Loucy (cell line): ENCODE measurements around the gene NFASC.

Source experiments
- H2AFZ ChIP-seq: fragments of 200-600 bp; sonication (generic); 2 replicates; pipeline ENCODE4 v1.6.0; 2016; ENCODE audit warnings: antibody characterized with exemption, mild to moderate bottlenecking, low read length, moderate library complexity
- H3F3A ChIP-seq: fragments of 200-600 bp; 2 replicates; pipeline ENCODE4 v1.6.0; 2016; ENCODE audit warnings: antibody characterized with exemption, low read depth, mild to moderate bottlenecking
- H3K27me3 ChIP-seq: fragments of 200-600 bp; sonication (generic); 2 replicates; pipeline ENCODE4 v1.6.1; 2014; ENCODE audit warnings: low read length, mild to moderate bottlenecking; ENCODE audit not compliant: insufficient read depth, poor library complexity, severe bottlenecking
- H3K36me3 ChIP-seq: fragments of 200-600 bp; sonication (generic); 2 replicates; pipeline ENCODE4 v1.6.1; 2016; ENCODE audit warnings: low read length; ENCODE audit not compliant: insufficient read depth
- H3K4me1 ChIP-seq: fragments of 200-600 bp; sonication (generic); 2 replicates; pipeline ENCODE4 v1.5.1; 2014; ENCODE audit warnings: low read length, mild to moderate bottlenecking; ENCODE audit not compliant: insufficient read depth, poor library complexity, severe bottlenecking
- H3K4me2 ChIP-seq: fragments of 200-600 bp; sonication (generic); 2 replicates; pipeline ENCODE4 v1.6.0; 2014; ENCODE audit warnings: antibody characterized with exemption, low read length, low read depth, mild to moderate bottlenecking; ENCODE audit not compliant: poor library complexity, severe bottlenecking
- H3K4me3 ChIP-seq: fragments of 200-600 bp; sonication (generic); 2 replicates; pipeline ENCODE4 v1.5.1; 2014; ENCODE audit warnings: low read length, mild to moderate bottlenecking, mixed read lengths; ENCODE audit not compliant: poor library complexity, severe bottlenecking
- H3K79me2 ChIP-seq: fragments of 200-600 bp; sonication (generic); 2 replicates; pipeline ENCODE4 v1.6.1; 2014; ENCODE audit warnings: low read length; ENCODE audit not compliant: insufficient read depth
- H3K9ac ChIP-seq: fragments of 200-600 bp; sonication (generic); 2 replicates; pipeline ENCODE4 v1.6.0; 2014; ENCODE audit warnings: mild to moderate bottlenecking, low read depth, low read length, moderate library complexity; ENCODE audit not compliant: poor library complexity, severe bottlenecking
- H3K9me2 ChIP-seq: fragments of 200-600 bp; sonication (generic); replicated peaks from 2 replicates; pipeline ENCODE4 v1.6.1; 2016; ENCODE audit warnings: low read depth, low read length, mixed read lengths
- H3K9me3 ChIP-seq: fragments of 200-600 bp; sonication (generic); 2 replicates; pipeline ENCODE4 v1.6.1; 2014; ENCODE audit warnings: mild to moderate bottlenecking, antibody characterized with exemption, low read length, low read depth; ENCODE audit not compliant: insufficient read depth
- H4K20me1 ChIP-seq: fragments of 200-600 bp; sonication (generic); 2 replicates; pipeline ENCODE4 v1.6.0; 2014; ENCODE audit warnings: antibody characterized with exemption, low read length, mild to moderate bottlenecking; ENCODE audit not compliant: insufficient read depth, poor library complexity, severe bottlenecking
- EZH2phosphoT487 ChIP-seq: fragments of 200-600 bp; IDR thresholded peaks from 2 replicates; pipeline ENCODE4 v1.6.1; 2018; ENCODE audit warnings: antibody characterized with exemption, mild to moderate bottlenecking, moderate library complexity, borderline replicate concordance
- TF ChIP-seq, protein P1 (sequence below): fragments of 200-600 bp; sonication (generic); conservative IDR thresholded peaks from 2 replicates; pipeline ENCODE4 v1.5.1; 2014; ENCODE audit warnings: mild to moderate bottlenecking, antibody characterized with exemption, low read length

NFASC gene

DNA sequence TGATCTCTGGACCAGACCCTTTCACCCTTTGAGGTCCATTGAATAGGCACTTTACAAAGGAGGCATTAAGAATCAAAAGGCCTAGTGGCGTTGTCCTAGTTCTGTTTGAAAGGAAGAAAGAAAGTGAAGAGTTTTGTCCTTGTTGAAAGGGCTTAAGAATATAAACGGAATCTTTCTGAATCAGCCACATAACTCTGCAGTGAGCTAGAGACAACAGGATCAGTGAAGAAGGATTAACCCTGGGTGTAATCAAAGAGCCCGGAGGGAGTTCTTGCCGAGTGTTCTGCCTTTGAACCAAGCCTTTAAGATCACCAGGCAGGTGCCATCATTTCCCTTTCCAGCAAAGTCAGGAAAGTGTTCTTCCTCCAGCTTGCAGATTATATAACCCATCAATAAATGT, 117.5 kb downstream of the NFASC start:
- no peak overlapping the region for H3K4me3 ChIP-seq
- no peaks in the 10 kb centered on the region for H3K9me2 ChIP-seq
- H2AFZ ChIP-seq, result no peak overlapping the region
- no peak overlapping the region for H3K4me2 ChIP-seq
- H4K20me1 ChIP-seq, result no peaks in the 10 kb centered on the region
- no peak for TF ChIP-seq EZH2phosphoT487
- TF ChIP-seq, protein P1, sequence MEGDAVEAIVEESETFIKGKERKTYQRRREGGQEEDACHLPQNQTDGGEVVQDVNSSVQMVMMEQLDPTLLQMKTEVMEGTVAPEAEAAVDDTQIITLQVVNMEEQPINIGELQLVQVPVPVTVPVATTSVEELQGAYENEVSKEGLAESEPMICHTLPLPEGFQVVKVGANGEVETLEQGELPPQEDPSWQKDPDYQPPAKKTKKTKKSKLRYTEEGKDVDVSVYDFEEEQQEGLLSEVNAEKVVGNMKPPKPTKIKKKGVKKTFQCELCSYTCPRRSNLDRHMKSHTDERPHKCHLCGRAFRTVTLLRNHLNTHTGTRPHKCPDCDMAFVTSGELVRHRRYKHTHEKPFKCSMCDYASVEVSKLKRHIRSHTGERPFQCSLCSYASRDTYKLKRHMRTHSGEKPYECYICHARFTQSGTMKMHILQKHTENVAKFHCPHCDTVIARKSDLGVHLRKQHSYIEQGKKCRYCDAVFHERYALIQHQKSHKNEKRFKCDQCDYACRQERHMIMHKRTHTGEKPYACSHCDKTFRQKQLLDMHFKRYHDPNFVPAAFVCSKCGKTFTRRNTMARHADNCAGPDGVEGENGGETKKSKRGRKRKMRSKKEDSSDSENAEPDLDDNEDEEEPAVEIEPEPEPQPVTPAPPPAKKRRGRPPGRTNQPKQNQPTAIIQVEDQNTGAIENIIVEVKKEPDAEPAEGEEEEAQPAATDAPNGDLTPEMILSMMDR, result no peak
- no peaks in the 10 kb centered on the region for H3K36me3 ChIP-seq
- H3K9ac ChIP-seq, result no peak overlapping the region
- H3K4me1 ChIP-seq, result peaks cover 67% of the 10 kb centered on the region
- no peaks in the 10 kb centered on the region for H3K9me3 ChIP-seq
- no peaks in the 10 kb centered on the region for H3K27me3 ChIP-seq
- H3K79me2 ChIP-seq, result no peaks in the 10 kb centered on the region; the same call in 1 of the 2 replicates
- no peaks in the 10 kb centered on the region for H3F3A ChIP-seq

DNA sequence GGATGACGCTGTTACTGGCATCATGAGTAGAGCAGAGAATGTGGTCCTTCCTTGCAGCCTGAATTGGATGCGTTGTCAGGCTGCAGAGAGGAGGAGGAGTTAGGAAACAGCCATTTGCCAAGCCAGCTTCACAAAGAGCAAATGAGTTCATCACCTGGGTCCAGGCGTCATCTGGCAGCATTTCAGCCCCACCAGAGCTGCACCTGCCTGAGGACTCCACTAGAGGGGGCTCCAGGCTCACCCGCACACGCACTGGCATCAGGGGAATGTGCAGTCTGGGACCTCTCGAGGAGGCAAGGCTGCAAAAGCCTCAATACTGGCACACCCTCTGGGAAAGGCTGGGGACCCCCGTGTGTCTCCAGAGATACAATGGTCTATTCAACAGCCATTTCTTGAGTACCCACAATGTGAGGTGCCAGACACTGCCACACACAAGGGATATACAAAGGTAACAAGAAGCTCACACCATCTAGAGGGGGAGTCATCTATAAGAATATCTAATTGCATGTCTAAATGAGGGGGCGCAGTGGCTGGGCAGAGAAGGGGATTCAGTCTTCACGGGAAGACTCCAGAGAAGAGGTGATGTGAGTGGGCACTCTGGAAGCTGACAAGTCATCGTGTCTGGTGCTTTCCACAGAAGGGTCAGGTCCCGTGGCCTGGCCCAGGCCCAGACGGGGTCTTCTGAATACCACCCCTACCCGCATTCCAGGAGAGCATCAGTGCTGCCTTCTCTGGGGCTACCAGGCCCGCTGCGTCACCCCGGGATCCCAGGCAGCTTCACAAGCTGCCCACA, 118.8 kb downstream of the NFASC start:
- H3F3A ChIP-seq, result no peaks in the 10 kb centered on the region
- H3K4me1 ChIP-seq, result peaks cover 67% of the 10 kb centered on the region
- no peaks in the 10 kb centered on the region for H3K9me2 ChIP-seq
- TF ChIP-seq, protein P1, result peak; percentile 96
- no peak for TF ChIP-seq EZH2phosphoT487
- no peak overlapping the region for H3K4me2 ChIP-seq
- no peak overlapping the region for H3K4me3 ChIP-seq
- no peaks in the 10 kb centered on the region for H4K20me1 ChIP-seq
- H3K27me3 ChIP-seq, result no peaks in the 10 kb centered on the region
- H2AFZ ChIP-seq, result no peak overlapping the region
- H3K9ac ChIP-seq, result peak overlapping the region; percentile 7
- H3K9me3 ChIP-seq, result no peaks in the 10 kb centered on the region
- no peaks in the 10 kb centered on the region for H3K36me3 ChIP-seq
- H3K79me2 ChIP-seq, result no peaks in the 10 kb centered on the region; the same call in 1 of the 2 replicates

DNA sequence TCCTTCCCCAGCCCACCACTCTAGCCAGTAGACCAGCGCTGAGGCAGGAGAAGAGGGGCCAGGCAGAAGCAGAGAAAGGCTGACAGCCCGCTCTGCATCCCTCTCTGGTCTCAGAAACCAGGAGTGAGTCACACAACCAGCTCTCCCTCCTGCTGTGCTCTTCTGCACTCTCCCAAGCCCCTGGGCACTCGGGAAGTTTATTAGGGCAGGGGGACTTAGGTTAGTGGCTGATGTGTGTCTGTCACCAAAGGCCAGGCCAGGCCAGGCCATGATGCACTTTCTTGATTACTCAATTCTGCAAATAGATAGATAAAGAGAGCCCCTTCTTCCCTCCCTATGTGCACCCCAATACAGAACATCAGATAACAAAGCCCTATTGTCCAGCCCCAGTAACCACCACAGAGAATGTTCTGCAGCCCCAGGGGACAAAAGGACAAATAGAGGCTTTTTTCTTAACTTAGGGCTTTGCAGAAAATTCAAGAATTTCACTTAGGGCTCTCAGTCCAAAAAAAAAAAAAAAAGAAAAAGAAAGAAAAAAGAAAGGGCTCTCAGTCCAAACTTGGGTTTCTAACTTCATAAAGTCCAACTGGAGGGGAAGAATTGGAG, 119.5 kb downstream of the NFASC start:
- H3K4me1 ChIP-seq, result peaks cover 60% of the 10 kb centered on the region
- H3K9me3 ChIP-seq, result no peaks in the 10 kb centered on the region
- no peak overlapping the region for H3K4me2 ChIP-seq
- no peak overlapping the region for H3K4me3 ChIP-seq
- H3K36me3 ChIP-seq, result no peaks in the 10 kb centered on the region
- TF ChIP-seq, protein P1, result no peak
- TF ChIP-seq EZH2phosphoT487, result no peak
- peak overlapping the region; percentile 7 for H3K9ac ChIP-seq
- no peaks in the 10 kb centered on the region for H3F3A ChIP-seq
- no peak overlapping the region for H2AFZ ChIP-seq
- no peaks in the 10 kb centered on the region for H3K9me2 ChIP-seq
- no peaks in the 10 kb centered on the region for H3K79me2 ChIP-seq
- H3K27me3 ChIP-seq, result no peaks in the 10 kb centered on the region
- H4K20me1 ChIP-seq, result no peaks in the 10 kb centered on the region
